GM04504 (cell line): ENCODE results near the gene SLC44A1.
A peak's percentile ranks its signal among the peaks of the same experiment; 100 is the strongest.

Experiments used
- DNase-seq: peaks from one replicate; pipeline ENCODE4 v3.0.0-alpha.2; 2012; ENCODE audit warnings: low read depth

Gene SLC44A1

DNA sequence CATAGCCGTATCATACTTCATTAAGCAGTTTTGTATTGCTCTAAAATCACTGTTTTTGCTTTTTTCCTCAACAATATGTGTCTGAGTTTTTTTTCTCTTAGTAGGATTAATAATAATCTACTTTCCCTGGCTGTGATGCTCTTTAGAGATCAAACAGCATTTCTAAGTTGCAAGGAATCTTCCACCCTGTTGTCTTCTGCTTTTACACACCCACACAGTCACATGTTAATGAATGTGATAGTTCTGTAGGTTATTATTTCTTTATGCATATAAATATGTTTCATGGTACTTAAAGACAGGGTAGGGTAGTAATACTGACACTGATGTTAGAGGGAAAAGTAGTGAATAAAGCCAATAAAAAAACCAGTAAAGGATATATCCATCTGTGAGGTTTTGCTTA is 29.3 kb downstream of the SLC44A1 start:
- DNase-seq = no peak

DNA sequence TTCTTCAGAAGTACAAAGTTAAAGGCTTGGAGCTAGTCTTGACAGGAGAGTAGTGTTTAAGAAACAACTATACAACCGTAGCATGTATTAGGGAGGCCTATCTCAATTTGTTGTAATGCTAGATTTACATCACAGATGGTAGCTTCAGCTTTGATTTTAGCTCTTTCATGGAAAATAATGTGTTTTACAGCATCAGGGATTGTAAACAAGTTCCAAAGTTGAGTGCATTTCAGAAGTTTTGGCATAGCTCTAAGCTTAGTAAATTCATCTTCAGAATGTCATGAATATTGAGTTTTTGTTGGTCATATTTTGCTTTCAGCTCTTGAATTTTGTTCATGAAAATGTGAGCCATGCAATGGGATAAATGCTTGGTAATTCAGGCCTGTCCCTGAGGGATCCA is 30.7 kb downstream of the SLC44A1 start:
- DNase-seq = no peak

DNA sequence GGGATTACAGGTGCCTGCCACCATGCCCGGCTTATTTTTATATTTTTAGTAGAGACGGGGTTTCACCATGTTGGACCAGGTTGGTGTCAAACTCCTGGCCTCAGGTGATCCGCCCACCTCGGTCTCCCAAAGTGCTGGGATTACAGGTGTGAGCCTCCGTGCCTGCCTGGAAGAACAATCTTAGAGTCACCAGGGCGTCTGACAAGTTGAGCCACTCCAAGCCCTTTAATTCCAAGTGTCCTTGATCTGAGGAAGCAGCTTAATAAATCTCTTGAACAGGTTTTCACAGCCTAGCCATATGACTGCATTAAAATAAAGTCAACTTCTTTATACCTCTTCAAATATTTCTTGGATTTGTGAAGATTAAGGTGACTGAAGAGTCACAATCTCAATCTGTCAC is 31.5 kb downstream of the SLC44A1 start:
- DNase-seq = no peak

DNA sequence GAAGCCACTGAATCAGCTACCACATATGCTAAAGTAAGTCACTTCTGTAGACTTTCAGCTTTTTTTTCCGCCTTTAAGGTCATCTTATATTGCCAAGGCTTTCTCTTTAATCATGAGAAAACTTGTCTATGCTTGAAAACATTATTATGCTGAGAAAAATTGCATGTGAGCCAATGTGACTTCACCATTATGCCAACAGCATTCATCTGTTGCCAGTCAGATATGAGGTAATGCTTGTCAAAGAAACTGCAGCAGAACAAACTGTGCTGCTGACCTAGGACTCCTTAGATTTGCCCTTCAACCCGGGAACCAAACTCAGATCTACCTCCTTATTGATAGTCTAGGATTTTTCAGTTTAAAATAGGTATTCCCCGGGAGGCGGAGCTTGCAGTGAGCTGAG is 34.3 kb downstream of the SLC44A1 start:
- DNase-seq = no peak

DNA sequence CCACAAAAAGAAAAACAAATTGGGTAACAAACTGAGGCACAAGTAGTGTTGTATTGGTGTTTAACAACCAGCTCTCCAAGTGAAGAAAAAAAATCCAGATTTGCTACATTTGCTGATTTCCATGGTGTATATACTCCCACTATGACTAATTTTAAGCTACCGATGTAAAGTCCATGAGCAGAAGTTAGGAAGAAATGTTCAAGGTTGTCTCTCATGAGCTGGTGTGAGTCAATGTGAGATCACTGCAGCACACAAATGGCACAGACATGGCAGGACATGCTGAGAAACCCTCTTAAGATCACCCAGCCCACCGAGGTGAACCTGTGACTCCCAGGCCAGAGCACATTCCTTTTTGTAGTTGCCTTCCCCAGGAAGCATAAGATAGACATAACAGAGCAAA is 36.2 kb downstream of the SLC44A1 start:
- DNase-seq = no peak

DNA sequence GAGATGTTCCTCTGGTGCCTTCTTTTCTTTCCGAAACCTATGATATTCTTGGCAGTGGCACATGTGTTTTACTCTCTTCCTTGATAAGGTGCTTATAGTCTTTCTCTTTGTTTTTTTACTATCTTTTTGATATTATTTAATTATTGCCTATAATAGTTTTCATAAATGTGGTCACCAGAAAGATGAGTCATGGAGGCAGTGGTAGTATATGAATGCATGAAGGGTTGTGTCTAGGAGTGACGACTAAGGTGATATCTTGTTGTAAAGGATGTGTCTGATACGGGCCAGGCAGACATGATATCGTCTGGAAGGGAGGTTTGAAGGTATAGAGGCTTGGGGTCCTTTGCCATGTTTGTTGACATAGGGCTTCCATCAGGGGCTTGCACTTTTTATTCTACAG is 36.8 kb downstream of the SLC44A1 start:
- no peak for DNase-seq

DNA sequence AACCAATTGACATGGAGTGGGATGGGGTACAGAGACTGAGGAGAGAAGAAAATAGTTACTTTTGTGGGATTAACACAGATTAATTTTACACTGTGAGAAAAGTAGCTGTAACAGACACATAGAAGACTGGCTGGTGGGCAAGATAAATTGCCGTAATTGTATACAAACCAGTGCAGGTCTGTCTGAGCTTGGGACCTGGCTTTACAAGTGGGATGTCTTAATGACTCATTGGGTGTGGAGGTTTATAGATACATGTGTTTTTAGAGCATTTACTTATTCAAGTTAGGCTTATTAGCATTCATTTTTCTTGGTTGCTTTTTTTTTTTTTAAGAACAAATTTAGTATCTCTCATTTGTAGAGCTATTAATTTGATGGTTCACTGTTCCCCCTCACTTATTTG is 37.5 kb downstream of the SLC44A1 start:
- no peak for DNase-seq

DNA sequence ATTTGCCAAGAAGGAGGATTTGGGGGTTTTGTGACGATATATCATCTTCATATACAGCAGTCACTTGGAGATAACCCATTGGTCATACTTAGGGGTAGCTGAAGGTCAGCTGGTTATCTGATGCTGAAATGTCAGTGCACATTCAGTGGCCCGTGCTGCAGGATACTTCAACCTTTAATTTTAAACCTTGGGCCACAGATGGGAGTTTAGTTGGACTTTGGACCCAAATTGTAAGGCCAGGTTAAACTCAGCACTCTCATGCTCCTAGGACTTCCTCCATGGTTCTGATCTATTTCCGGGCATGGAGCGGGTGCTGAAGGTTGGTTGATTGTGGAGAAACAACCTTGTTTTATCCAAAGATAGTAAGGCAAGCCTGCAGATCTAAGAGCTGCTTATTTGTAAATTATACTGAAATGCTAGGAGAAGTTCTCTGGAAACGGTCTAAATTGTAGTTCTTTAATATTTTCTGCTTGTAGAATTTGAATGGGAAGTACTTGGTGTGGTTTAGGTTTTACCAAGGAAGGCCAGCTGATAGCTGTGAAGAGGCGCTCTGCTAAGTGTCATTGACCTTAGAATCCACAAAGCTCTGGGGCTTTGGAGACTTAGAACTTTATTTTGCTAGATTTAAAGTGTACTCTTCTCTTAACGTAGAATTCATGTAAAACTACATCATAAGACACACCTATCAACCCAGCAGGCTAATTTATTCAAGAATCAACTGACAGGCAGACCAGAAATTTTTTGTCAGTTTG is 38.6 kb downstream of the SLC44A1 start:
- DNase-seq = no peak

DNA sequence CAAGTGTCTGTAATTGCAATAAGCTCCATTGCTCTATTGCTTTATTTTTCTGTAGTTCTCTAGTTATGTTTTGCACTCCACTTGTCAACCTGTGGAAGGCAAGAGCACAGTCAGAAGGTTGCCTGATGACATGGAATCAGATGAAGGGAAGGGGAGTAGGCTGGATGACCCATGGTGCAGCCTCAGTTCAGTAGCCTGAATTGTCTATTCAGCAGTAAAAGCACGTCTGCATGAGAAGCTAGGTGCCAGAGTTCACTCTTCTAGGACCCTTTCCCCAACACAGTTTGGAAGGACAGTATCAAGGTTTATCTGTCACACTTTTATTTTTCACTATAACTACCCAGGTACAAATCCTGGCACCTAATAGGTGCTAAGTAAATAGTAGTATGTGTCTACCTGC is 39.3 kb downstream of the SLC44A1 start:
- no peak for DNase-seq

DNA sequence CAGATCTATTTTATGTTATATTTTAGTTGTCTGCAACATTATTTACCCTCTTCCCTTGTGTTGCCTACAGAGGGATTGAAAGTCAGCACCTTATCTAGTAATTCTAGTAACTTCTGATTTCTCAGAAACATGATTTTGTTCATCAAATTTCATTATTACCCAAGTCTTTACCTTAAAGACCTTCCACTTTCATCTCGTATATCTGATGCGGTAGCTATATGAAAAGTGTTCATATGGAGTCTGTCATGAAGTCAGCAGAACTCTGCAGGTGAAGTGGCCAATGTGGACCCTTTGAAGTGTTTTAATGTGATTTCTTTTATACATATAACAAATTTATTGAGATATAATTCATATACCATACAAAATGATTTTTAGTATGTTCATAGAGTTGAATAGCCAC is 40.0 kb downstream of the SLC44A1 start:
- no peak for DNase-seq

DNA sequence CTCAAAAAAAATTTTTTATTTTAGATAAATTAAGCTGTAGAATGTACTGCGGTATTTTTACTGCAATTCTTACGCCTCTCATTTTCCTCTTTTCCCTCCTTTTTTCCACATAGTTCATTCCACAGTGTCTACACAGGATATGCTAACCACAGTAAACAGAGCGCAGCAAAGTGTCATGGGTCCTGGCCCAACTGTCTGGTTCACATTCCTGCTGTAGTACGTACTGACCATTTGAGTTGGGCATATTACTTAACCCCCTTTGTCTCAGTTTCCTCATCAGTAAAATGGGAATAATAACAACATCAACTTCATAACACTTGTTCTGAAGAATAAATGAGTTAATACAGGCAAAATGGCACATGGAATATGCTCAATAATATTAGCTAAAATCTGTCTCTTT is 41.6 kb downstream of the SLC44A1 start:
- no peak for DNase-seq

DNA sequence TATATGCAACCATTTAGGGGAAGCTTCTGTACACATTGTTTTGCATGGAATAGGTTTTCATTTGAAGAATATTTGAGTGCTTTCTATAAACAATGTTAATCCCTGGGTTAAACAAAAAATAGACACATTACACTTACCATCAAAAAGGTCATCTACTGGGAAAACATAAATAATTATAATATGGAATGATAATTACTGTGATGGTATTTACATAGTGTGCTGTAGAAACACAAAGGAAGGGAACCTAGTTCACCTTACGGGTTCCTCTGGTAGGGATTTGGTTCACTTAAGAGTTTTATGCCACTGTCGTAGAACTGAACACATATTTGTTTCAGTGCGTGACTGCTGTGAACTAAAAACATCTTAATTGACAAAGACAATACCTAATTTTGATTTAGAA is 44.9 kb downstream of the SLC44A1 start:
- no peak for DNase-seq

DNA sequence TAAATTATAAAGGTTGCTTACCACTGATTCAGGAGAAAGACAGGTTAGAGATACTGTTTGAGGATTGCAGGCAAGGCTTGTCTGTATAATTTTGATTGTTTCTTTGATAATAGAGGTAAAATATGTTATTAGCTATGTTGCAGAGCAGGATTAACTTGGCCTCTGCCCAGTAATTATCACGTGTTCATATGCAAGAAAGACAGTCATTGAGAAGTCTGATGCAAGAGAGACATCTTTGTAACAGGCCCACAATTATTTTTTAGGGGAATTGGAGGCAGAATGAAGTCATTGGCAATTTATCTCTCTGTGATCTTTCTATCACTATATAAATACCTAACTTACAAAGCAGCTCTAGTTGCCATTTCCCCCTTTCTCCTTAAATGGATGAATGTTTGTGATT is 46.0 kb downstream of the SLC44A1 start:
- DNase-seq = peak; percentile 40

DNA sequence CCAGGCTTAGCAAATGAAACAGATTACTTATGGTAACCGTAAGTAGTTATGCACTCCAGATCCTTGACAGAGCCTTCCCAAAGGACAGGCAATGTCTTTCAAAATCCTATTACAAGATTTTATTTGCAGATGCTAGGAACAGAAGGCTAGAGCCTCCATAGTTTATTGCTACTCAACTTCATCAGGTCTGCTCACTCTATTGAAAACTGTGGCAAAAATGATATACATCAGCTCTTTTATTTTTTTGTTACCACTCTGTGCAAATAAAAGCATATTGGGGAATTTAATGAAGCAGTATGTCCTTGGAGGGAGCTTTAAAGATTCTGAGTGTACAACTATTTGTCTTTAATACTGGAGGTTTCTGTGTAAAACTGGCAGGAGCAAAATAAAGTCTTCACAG is 46.5 kb downstream of the SLC44A1 start:
- DNase-seq = no peak

DNA sequence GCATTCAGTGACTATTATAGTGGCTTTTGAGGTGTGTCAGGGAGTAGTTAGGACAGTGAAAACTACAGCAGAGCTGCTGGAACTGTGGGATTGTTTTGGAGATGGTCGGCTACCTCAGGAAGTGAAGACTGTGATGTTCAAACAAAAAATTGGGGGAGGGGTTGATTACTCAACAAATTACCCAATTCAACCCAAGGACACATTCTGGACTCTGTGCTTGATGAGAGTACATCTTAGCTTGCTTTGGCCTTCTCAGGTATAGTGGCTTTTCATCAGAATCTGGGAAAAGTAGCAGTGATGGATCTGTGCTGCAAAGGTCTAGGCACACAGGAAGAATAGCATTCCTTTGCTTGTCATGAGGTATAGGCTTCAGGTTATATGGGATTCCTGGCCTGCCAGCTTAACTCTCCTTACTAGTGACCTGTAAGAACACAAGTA is 47.0 kb downstream of the SLC44A1 start:
- DNase-seq = no peak

DNA sequence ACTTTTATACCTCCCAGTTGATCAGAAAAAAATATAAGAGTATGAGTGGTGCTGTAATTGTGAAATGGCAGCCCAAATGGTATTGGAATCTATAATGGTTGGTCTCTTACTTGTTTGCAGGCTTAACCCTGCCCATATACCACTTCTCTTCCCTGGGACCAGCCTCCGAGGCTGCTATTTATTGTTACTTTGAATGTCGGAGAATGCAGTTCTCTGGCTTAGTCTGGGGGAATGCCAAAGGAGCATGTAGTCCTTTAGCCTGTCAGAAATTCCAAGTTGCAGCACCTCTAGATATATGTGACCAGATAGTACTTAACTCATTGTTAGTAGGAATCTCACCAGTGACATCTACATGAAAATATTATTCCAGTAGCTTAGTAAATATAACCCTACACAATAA is 47.5 kb downstream of the SLC44A1 start:
- DNase-seq = no peak

DNA sequence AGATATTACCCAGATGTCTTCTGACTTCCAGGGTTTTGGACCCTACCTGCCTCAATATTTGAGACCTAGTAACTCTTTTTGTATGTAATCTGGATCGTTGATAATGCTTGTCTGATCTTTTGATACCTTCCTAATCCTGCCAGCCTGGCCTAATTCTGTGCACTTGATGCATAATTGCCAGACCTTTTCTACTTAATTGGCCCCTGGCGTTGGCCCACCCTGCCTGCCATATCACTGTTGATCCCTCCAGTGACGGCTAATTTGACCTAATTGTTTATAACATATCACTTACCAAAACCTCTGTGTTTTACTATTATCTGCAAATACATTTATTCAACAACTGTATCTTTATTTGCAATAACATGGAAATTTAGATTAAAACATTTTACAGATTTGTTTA is 49.0 kb downstream of the SLC44A1 start:
- no peak for DNase-seq

DNA sequence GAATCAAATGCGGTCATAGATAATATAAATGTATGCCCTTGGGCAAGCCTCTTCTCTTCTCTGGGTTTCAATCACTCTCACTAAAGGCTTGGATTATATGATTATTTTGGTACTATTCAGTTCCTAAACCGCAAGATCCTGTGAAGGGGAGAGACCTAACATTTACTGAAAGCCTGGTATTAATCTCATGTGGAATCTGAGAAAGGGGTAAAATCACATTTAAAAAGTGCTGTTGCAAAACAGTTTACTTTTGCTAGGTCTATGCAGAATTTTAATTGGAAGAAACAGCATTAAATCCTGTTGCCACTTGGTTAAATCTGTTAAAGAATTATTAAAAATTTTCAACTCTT is 50.7 kb downstream of the SLC44A1 start:
- no peak for DNase-seq

DNA sequence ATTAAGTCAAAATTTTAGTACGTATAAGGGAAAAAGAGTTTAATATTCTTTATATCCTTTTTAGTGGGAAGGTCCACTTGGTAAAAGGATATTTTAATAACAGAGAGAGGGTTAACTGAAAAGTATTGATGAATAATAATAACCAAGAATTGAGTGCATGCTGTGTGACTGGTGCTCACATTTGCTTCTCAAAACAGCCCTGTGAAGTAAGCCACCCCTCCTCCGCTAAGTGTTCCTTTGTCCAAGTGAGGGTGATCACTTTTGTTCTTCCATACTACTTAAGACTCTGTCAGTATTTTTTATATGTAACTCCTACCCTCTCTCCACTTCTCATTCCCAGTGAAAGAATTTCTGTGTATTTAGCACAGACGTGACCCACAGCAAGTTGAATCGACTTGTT is 51.5 kb downstream of the SLC44A1 start:
- no peak for DNase-seq

DNA sequence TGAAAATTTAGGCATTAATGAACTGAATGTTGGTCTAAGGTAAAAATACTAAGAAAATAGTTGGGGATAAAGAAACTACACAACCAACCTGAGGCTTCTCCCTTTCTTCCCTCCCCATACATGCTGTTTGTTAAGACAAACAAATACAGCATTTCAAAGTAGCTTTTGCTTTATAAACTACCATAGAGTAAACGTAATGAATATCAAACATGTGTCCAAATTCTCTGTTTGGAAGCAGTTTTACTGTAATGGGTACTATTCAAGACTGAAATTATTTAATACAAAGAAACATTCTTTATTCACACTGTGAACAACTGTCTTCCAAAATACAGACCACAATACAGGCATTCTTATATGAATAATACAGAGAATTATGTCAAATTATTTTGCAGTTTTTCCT is 52.0 kb downstream of the SLC44A1 start:
- no peak for DNase-seq

DNA sequence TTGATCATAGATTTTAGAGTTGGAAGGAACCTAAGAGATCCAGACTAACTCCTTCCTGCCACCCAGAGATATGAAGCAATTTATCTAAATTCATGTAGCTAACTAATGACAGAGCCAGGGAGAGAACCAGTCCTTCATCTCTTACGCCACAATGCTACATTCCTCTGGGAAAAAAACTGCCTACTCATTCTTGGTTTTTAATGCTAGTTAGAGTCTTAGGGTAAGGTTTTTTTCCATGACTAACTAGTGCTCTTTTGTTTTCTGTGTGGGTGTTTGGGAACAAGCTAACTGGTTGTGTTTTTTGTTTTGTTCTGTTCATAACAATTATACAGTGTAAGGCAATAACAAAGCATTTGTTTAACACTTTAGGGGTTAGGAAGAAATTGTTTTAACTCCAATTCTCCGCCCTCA is 52.4 kb downstream of the SLC44A1 start:
- peak; percentile 86 for DNase-seq

DNA sequence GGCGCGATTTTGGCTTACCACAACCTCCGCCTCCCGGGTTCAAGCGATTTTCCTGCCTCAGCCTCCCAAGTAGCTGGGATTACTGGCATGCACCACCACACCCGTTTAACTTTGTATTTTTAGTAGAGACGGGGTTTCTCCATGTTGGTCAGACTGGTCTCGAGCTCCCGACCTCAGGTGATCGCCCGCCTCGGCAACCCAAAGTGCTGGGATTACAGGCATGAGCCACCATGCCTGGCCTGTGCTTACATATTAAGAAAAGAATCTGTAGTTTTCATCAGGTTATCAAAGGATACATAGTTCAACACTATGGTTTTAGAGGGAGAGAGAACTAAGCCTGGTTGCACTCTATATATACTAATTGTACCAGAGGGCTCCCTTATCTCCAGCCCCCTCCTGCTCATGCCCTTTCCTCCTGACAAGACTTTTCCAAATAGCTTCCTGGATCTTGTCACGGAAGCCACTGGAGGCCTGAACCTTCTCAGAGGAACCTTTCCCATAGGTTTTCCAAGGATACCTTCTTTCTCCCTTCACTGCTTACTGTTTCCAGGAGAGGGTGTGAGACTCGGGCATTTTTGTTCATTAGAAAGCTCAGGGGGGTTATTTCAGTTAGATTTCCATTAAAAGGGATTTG is 53.1 kb downstream of the SLC44A1 start:
- no peak for DNase-seq

DNA sequence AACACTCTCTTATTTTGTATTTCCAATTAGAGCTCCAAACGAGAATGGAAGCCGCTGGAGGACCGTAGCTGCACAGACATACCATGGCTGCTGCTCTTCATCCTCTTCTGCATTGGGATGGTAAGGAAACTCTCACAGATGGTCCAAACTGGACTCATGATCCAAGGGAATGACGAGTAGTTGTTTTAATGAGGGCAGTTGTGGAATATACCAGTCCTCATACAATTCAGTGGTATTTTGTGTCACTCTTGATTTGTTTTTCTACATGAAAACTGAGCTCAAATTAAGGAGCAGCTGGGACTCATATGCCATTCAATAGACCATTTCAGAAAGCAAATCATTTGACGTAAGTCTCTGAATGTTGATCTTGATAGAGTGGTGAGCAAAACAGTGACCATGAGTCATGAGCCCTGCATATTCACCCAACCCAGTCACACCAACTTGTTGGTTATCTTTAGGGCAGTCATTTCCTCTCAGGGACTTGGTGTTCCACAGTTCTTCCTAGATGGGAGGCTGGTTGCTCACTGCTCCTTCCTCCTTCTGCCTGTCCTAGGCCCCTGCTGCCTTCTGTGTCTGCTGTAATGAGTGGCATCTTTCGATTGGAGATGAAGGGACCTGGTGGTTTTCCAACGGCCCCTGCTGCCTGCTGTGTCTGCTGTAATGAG is 54.9 kb downstream of the SLC44A1 start:
- DNase-seq = peak; percentile 70

DNA sequence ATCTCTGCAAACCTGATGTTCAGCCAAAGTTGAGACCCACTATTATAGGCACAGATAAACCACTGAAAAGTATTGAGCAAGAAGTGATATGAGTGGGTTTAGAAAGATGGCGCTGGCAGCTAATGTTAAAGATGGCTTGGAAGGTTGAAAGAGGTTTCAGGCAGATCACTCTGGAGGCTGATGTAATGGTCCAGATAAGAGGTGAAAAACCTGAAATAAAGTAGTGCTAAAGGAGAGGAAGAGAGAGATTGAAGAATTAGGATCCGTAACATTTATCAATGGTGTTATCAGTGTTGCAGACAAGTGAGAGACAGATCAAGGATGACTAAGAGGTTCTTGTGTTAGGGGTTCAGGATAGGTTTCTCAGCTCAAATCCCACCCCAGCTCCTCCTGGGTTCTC is 58.3 kb downstream of the SLC44A1 start:
- no peak for DNase-seq
